ENCODE results near the gene KDM6A. TPM values are rescaled to one million over a fixed set of nuclear protein-coding genes. Genes with fewer than 3 reads are reported as not detected.

Gene KDM6A
- total RNA-seq, 1 experiment from 2014 or later: 24.0 TPM

GRCh38 chrX:44946771-44947170 lies 73.8 kb downstream of the KDM6A start:
- no peak overlapping the region for H3K4me3 ChIP-seq (ENCODE audit: low read depth in 2 of 2, low read length in 2 of 2)
- intact Hi-C loops (cut with micrococcal nuclease; ENCODE audit: unreplicated experiment) (no loop called here), in situ Hi-C loops (cut with HindIII; ENCODE audit: low pct_unique_long_range_greater_than_20kb, low sequenced_read_pairs) (no loop called here)
- no peaks in the 10 kb centered on the region; the same call in 1 of the 2 replicates for H3K36me3 ChIP-seq (ENCODE audit: control insufficient read depth, insufficient read depth, low read length)
- POLR2A ChIA-PET: no interaction called here
- no peak for TF ChIP-seq TCF7L2 (IDR thresholded peaks at IDR 0.05; ENCODE audit: low read depth, low read length)
- no peak for TF ChIP-seq CTCF (IDR thresholded peaks at IDR 0.05)
- no peak for TF ChIP-seq SIN3A (IDR thresholded peaks at IDR 0.05; ENCODE audit: borderline replicate concordance, insufficient read depth, low read depth, low read length)
- no peak for TF ChIP-seq POLR2AphosphoS5 (IDR thresholded peaks at IDR 0.05; ENCODE audit: low read depth, low read length)
- no peaks in the 10 kb centered on the region for H3K27me3 ChIP-seq (ENCODE audit: control insufficient read depth, insufficient read depth, low read length)
- CTCF ChIA-PET: no interaction called here
- BruUV-seq (replicated peaks): no TSS peak
- no peak for DNase-seq (ENCODE audit: low read depth, low spot score)
- H3K9me3 ChIP-seq (ENCODE audit: control insufficient read depth, insufficient read depth, low read depth, low read length): peaks cover 19% of the 10 kb centered on the region; the same call in 1 of the 2 replicates
- H3K27ac ChIP-seq (ENCODE audit: low read length): no peak overlapping the region
- ATAC-seq: no peak
- H3K4me1 ChIP-seq (ENCODE audit: control insufficient read depth, insufficient read depth, low read length): peaks cover 6% of the 10 kb centered on the region; the same call in 1 of the 2 replicates

GRCh38 chrX:44947995-44948394 lies 75.0 kb downstream of the KDM6A start:
- Histone ChIP-seq H3K9me3 (ENCODE audit: control insufficient read depth, insufficient read depth, low read depth, low read length) (peaks cover 19% of the 10 kb centered on the region; the same call in 1 of the 2 replicates), H3K27ac (ENCODE audit: low read length) (no peak overlapping the region), H3K4me1 (ENCODE audit: control insufficient read depth, insufficient read depth, low read length) (peaks cover 6% of the 10 kb centered on the region; the same call in 1 of the 2 replicates), H3K36me3 (ENCODE audit: control insufficient read depth, insufficient read depth, low read length) (no peaks in the 10 kb centered on the region; the same call in 1 of the 2 replicates), H3K4me3 (ENCODE audit: low read depth in 2 of 2, low read length in 2 of 2) (no peak overlapping the region), H3K27me3 (ENCODE audit: control insufficient read depth, insufficient read depth, low read length) (no peaks in the 10 kb centered on the region)
- in situ Hi-C loops (cut with HindIII; ENCODE audit: low pct_unique_long_range_greater_than_20kb, low sequenced_read_pairs) (no loop called here), intact Hi-C loops (cut with micrococcal nuclease; ENCODE audit: unreplicated experiment) (no loop called here)
- TF ChIP-seq CTCF (IDR thresholded peaks at IDR 0.05) (no peak), POLR2AphosphoS5 (IDR thresholded peaks at IDR 0.05; ENCODE audit: low read depth, low read length) (no peak), REST (IDR thresholded peaks at IDR 0.05; ENCODE audit: insufficient read depth in 1 of 2, low read depth in 2 of 2, low read length in 1 of 2) (no peak), TCF7L2 (IDR thresholded peaks at IDR 0.05; ENCODE audit: low read depth, low read length) (no peak), SIN3A (IDR thresholded peaks at IDR 0.05; ENCODE audit: borderline replicate concordance, insufficient read depth, low read depth, low read length) (no peak)
- DNase-seq (ENCODE audit: low read depth, low spot score): no peak
- CTCF ChIA-PET: no interaction called here
- POLR2A ChIA-PET: no interaction called here
- BruUV-seq (replicated peaks): no TSS peak
- no peak for ATAC-seq
